HG02973 (cell line): ENCODE results near the gene ZAR1L.
"Not testable (repeated sequence)": the region's sequence is repeated elsewhere in the genome, so short reads cannot be mapped to it uniquely, and the experiment has no call there.

ENCODE experiments used
- ATAC-seq: cut with Tn5 transposase; IDR thresholded peaks from one replicate; pipeline ENCODE4 v1.9.1; 2021; ENCODE audit warnings: moderate library complexity; ENCODE audit not compliant: unreplicated experiment

Gene ZAR1L, protein sequence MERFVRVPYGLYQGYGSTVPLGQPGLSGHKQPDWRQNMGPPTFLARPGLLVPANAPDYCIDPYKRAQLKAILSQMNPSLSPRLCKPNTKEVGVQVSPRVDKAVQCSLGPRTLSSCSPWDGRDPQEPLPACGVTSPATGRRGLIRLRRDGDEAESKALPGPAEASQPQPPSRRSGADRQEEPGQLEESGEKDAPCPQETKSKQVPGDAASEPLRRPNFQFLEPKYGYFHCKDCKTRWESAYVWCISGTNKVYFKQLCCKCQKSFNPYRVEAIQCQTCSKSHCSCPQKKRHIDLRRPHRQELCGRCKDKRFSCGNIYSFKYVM

DNA sequence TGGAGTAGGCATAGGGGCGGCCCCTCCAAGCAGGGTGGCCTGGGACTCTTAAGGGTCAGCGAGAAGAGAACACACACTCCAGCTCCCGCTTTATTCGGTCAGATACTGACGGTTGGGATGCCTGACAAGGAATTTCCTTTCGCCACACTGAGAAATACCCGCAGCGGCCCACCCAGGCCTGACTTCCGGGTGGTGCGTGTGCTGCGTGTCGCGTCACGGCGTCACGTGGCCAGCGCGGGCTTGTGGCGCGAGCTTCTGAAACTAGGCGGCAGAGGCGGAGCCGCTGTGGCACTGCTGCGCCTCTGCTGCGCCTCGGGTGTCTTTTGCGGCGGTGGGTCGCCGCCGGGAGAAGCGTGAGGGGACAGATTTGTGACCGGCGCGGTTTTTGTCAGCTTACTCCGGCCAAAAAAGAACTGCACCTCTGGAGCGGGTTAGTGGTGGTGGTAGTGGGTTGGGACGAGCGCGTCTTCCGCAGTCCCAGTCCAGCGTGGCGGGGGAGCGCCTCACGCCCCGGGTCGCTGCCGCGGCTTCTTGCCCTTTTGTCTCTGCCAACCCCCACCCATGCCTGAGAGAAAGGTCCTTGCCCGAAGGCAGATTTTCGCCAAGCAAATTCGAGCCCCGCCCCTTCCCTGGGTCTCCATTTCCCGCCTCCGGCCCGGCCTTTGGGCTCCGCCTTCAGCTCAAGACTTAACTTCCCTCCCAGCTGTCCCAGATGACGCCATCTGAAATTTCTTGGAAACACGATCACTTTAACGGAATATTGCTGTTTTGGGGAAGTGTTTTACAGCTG lies at the start of gene ZAR1L, which contains the start of gene BRCA2:
ZAR1L (minus strand) TSS at position 126 of the 790 bp plus-strand sequence. CDS start 3,438 bp downstream, outside the sequence.
BRCA2 (plus strand) TSS at position 271 of the 790 bp plus-strand sequence. CDS start 953 bp downstream, outside the sequence.
- peak; percentile 90 for ATAC-seq

- no peak for ATAC-seq
These were observed 47.4 kb upstream of the ZAR1L start for GRCh38 chr13:32362574-32362973.

- not testable (repeated sequence) for ATAC-seq
These were observed 40.8 kb upstream of the ZAR1L start for GRCh38 chr13:32355935-32356334.

- ATAC-seq = no peak
These were observed 38.9 kb upstream of the ZAR1L start for GRCh38 chr13:32354040-32354439.

DNA sequence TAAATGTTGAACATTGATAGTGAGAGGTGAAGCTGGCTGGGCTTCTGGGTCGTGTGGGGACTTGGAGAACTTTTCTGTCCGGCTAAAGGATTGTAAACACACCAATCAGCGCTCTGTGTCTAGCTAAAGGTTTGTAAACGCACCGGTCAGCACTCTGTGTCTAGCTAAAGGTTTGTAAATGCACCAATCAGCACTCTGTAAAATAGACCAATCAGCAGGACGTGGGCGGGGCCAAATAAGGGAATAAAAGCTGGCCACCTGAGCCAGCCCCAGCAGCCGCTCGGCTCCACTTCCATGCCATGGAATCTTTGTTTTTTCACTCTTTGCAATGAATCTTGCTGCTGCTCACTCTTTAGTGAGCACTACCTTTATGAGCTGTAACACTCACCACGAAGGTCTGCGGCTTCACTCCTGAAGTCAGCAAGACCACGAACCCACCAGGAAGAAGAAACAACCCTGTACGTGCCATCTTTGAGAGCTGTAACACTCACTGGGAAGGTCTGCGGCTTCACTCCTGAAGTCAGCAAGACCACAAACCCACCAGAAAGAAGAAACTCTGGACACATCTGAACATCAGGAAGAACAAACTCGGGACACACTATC lies 35.8 kb upstream of the ZAR1L start:
- ATAC-seq = not testable (repeated sequence)

GRCh38 chr13:32347651-32348050 lies 32.5 kb upstream of the ZAR1L start:
- ATAC-seq = no peak

DNA sequence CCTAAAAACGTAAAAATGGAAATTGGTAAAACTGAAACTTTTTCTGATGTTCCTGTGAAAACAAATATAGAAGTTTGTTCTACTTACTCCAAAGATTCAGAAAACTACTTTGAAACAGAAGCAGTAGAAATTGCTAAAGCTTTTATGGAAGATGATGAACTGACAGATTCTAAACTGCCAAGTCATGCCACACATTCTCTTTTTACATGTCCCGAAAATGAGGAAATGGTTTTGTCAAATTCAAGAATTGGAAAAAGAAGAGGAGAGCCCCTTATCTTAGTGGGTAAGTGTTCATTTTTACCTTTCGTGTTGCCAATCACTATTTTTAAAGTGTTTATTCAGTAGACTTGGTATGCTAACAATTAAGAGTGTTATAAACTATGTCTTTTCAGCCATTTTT lies 25.8 kb upstream of the ZAR1L start:
- ATAC-seq = no peak

GRCh38 chr13:32334671-32335070 lies 19.5 kb upstream of the ZAR1L start:
- ATAC-seq = no peak

- no peak for ATAC-seq
These were observed 15.3 kb upstream of the ZAR1L start for GRCh38 chr13:32330441-32330840.

- ATAC-seq = no peak
These were observed 8.7 kb upstream of the ZAR1L start for GRCh38 chr13:32323912-32324311.

- ATAC-seq = no peak
These were observed 5.4 kb upstream of the ZAR1L start for GRCh38 chr13:32320528-32320927.

DNA sequence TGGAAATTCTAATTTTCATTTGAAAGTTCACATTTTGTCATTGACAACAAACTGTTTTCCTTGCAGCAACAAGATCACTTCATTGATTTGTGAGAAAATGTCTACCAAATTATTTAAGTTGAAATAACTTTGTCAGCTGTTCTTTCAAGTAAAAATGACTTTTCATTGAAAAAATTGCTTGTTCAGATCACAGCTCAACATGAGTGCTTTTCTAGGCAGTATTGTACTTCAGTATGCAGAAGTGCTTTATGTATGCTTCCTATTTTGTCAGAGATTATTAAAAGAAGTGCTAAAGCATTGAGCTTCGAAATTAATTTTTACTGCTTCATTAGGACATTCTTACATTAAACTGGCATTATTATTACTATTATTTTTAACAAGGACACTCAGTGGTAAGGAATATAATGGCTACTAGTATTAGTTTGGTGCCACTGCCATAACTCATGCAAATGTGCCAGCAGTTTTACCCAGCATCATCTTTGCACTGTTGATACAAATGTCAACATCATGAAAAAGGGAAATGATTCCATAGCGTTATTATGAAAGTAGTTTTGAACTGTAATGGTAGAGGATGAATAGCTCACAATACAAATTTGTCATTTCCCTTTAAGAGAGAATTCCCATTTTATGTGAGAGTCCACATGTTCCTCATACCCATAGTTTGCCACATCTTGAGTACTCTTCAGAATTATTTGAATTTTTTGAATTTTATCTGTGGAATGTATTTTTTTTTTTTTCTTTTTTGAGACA lies 2.7 kb upstream of the ZAR1L start:
- no peak for ATAC-seq

DNA sequence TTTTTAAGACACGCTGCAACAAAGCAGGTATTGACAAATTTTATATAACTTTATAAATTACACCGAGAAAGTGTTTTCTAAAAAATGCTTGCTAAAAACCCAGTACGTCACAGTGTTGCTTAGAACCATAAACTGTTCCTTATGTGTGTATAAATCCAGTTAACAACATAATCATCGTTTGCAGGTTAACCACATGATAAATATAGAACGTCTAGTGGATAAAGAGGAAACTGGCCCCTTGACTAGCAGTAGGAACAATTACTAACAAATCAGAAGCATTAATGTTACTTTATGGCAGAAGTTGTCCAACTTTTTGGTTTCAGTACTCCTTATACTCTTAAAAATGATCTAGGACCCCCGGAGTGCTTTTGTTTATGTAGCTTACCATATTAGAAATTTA lies 1.3 kb upstream of the ZAR1L start:
- no peak for ATAC-seq

- peak; percentile 35 for ATAC-seq
These were observed 821 bp upstream of the ZAR1L start for GRCh38 chr13:32316028-32316339.

GRCh38 chr13:32314271-32315237 lies 609 bp downstream of the ZAR1L start:
- peak; percentile 33 for ATAC-seq

DNA sequence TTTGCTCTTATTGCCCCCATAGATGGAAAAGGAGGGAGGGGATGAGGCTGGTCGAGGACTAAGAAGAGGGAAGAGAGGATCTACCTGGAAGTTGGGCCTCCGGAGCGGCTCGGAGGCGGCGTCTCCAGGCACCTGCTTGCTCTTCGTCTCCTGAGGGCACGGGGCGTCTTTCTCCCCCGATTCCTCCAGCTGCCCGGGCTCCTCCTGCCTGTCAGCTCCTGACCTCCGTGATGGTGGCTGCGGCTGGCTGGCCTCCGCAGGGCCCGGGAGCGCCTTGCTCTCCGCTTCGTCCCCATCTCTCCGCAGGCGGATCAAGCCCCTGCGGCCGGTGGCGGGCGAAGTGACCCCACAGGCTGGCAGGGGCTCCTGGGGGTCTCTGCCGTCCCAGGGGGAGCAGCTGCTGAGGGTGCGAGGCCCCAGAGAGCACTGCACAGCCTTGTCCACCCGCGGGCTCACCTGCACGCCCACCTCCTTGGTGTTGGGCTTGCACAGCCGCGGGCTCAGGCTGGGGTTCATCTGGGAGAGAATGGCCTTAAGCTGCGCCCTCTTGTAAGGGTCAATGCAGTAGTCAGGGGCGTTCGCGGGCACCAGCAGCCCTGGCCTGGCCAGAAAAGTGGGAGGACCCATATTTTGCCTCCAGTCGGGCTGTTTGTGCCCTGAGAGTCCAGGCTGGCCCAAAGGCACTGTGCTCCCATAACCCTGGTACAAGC lies 3.8 kb downstream of the ZAR1L start:
- ATAC-seq = no peak

GRCh38 chr13:32310134-32310706 lies 4.9 kb downstream of the ZAR1L start:
- ATAC-seq = peak; percentile 59

- ATAC-seq = peak; percentile 14
These were observed 5.6 kb downstream of the ZAR1L start for GRCh38 chr13:32309312-32310133.
